Measurements from ENCODE around the gene RGS2. TPM values are rescaled to one million over a fixed set of nuclear protein-coding genes. Genes with fewer than 3 reads are reported as not detected.

Gene RGS2
- total RNA-seq, 1 experiment from 2014 or later, result 4.5 TPM

DNA sequence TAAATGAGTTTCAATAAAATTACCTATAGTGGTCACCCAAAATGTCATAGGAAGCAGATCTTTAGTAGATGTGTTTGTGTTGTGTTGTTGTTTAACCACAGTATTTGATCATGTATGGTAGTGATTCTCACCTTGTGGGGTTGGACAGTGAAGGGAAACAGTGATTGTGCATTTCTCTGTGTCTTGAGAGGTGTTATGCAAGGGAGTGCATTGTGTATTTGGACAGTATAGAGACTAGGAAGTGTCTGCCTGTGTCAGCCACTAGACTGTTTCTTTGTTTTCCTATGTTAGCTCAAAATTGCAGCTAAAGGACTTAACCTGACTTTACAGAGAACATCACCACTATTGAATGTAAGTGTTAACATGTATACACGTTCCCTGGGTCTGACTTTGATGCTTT, 6.0 kb downstream of the RGS2 start:
- no TSS peak for BruUV-seq (replicated peaks)
- H3K4me3 ChIP-seq (ENCODE audit: low read depth in 2 of 2, low read length in 2 of 2), result no peak overlapping the region
- no peak overlapping the region for H3K27ac ChIP-seq (ENCODE audit: low read length)
- ATAC-seq (no peak), DNase-seq (ENCODE audit: low read depth, low spot score) (no peak)
- H3K4me1 ChIP-seq (ENCODE audit: control insufficient read depth, insufficient read depth, low read length), result 0 out of 2 replicates have a peak, but pooled peaks cover 6% of the 10 kb centered on the region
- TF ChIP-seq POLR2AphosphoS5 (IDR thresholded peaks at IDR 0.05; ENCODE audit: low read depth, low read length), result no peak
- TF ChIP-seq SIN3A (IDR thresholded peaks at IDR 0.05; ENCODE audit: borderline replicate concordance, insufficient read depth, low read depth, low read length), result no peak
- TF ChIP-seq, protein P1, sequence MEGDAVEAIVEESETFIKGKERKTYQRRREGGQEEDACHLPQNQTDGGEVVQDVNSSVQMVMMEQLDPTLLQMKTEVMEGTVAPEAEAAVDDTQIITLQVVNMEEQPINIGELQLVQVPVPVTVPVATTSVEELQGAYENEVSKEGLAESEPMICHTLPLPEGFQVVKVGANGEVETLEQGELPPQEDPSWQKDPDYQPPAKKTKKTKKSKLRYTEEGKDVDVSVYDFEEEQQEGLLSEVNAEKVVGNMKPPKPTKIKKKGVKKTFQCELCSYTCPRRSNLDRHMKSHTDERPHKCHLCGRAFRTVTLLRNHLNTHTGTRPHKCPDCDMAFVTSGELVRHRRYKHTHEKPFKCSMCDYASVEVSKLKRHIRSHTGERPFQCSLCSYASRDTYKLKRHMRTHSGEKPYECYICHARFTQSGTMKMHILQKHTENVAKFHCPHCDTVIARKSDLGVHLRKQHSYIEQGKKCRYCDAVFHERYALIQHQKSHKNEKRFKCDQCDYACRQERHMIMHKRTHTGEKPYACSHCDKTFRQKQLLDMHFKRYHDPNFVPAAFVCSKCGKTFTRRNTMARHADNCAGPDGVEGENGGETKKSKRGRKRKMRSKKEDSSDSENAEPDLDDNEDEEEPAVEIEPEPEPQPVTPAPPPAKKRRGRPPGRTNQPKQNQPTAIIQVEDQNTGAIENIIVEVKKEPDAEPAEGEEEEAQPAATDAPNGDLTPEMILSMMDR (IDR thresholded peaks at IDR 0.05), result no peak
- TF ChIP-seq, protein P2, sequence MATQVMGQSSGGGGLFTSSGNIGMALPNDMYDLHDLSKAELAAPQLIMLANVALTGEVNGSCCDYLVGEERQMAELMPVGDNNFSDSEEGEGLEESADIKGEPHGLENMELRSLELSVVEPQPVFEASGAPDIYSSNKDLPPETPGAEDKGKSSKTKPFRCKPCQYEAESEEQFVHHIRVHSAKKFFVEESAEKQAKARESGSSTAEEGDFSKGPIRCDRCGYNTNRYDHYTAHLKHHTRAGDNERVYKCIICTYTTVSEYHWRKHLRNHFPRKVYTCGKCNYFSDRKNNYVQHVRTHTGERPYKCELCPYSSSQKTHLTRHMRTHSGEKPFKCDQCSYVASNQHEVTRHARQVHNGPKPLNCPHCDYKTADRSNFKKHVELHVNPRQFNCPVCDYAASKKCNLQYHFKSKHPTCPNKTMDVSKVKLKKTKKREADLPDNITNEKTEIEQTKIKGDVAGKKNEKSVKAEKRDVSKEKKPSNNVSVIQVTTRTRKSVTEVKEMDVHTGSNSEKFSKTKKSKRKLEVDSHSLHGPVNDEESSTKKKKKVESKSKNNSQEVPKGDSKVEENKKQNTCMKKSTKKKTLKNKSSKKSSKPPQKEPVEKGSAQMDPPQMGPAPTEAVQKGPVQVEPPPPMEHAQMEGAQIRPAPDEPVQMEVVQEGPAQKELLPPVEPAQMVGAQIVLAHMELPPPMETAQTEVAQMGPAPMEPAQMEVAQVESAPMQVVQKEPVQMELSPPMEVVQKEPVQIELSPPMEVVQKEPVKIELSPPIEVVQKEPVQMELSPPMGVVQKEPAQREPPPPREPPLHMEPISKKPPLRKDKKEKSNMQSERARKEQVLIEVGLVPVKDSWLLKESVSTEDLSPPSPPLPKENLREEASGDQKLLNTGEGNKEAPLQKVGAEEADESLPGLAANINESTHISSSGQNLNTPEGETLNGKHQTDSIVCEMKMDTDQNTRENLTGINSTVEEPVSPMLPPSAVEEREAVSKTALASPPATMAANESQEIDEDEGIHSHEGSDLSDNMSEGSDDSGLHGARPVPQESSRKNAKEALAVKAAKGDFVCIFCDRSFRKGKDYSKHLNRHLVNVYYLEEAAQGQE (IDR thresholded peaks at IDR 0.05; ENCODE audit: insufficient read depth in 1 of 2, low read depth in 2 of 2, low read length in 1 of 2), result no peak
- no peak for TF ChIP-seq TCF7L2 (IDR thresholded peaks at IDR 0.05; ENCODE audit: low read depth, low read length)
- no peaks in the 10 kb centered on the region for H3K9me3 ChIP-seq (ENCODE audit: control insufficient read depth, insufficient read depth, low read depth, low read length)
- intact Hi-C loops (cut with micrococcal nuclease; ENCODE audit: unreplicated experiment) (no loop called here), in situ Hi-C loops (cut with HindIII; ENCODE audit: low pct_unique_long_range_greater_than_20kb, low sequenced_read_pairs) (no loop called here)
- no peaks in the 10 kb centered on the region; the same call in 1 of the 2 replicates for H3K27me3 ChIP-seq (ENCODE audit: control insufficient read depth, insufficient read depth, low read length)
- no peaks in the 10 kb centered on the region for H3K36me3 ChIP-seq (ENCODE audit: control insufficient read depth, insufficient read depth, low read length)
- ChIA-PET CTCF (no interaction called here), POLR2A (no interaction called here)

DNA sequence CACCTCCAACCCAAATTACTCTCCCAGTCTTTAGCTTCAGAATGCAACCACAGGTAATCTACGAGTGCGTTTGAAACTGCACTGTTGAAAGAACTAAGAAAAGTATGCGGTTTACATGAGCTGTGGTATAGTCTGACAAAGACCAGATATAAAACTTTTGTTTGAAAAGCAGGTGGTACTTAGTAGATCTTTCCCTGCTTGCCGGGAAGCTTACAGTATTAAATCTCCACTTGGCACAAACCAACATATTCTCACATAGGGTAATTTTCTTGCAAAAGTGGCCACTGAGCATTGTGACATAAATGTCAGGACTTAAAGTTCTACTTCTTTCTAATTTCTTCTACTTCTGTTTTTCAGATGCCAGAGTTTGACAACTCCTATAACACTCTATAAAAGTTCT, 8.4 kb downstream of the RGS2 start:
- intact Hi-C loops (cut with micrococcal nuclease; ENCODE audit: unreplicated experiment) (no loop called here), in situ Hi-C loops (cut with HindIII; ENCODE audit: low pct_unique_long_range_greater_than_20kb, low sequenced_read_pairs) (no loop called here)
- Histone ChIP-seq H3K36me3 (ENCODE audit: control insufficient read depth, insufficient read depth, low read length) (no peaks in the 10 kb centered on the region), H3K4me3 (ENCODE audit: low read depth in 2 of 2, low read length in 2 of 2) (no peak overlapping the region), H3K27ac (ENCODE audit: low read length) (no peak overlapping the region), H3K4me1 (ENCODE audit: control insufficient read depth, insufficient read depth, low read length) (no peaks in the 10 kb centered on the region), H3K9me3 (ENCODE audit: control insufficient read depth, insufficient read depth, low read depth, low read length) (no peaks in the 10 kb centered on the region), H3K27me3 (ENCODE audit: control insufficient read depth, insufficient read depth, low read length) (no peaks in the 10 kb centered on the region; the same call in 1 of the 2 replicates)
- TF ChIP-seq, protein P1 (IDR thresholded peaks at IDR 0.05), result no peak
- TF ChIP-seq, protein P2 (IDR thresholded peaks at IDR 0.05; ENCODE audit: insufficient read depth in 1 of 2, low read depth in 2 of 2, low read length in 1 of 2), result no peak
- TF ChIP-seq TCF7L2 (IDR thresholded peaks at IDR 0.05; ENCODE audit: low read depth, low read length) (no peak), POLR2AphosphoS5 (IDR thresholded peaks at IDR 0.05; ENCODE audit: low read depth, low read length) (no peak), SIN3A (IDR thresholded peaks at IDR 0.05; ENCODE audit: borderline replicate concordance, insufficient read depth, low read depth, low read length) (no peak)
- BruUV-seq (replicated peaks), result no TSS peak
- ATAC-seq, result no peak
- ChIA-PET CTCF (no interaction called here), POLR2A (no interaction called here)
- DNase-seq (ENCODE audit: low read depth, low spot score), result no peak
